NT2/D1 (cell line): Measurements from ENCODE around the gene SGSM2.

Source experiments
- DNase-seq: peaks from one replicate; pipeline ENCODE4 v3.0.0-alpha.2; 2011; ENCODE audit warnings: low read depth, low spot score
- H3K27me3 ChIP-seq: 2 replicates; pipeline ENCODE4 v1.6.0; 2011; ENCODE audit warnings: mild to moderate bottlenecking; ENCODE audit not compliant: insufficient read length, insufficient read depth
- H3K36me3 ChIP-seq: 2 replicates; pipeline ENCODE4 v1.6.1; 2011; ENCODE audit warnings: mild to moderate bottlenecking, low read length, mixed read lengths; ENCODE audit not compliant: insufficient read depth, insufficient read length
- H3K4me1 ChIP-seq: 2 replicates; pipeline ENCODE4 v1.5.1; 2011; ENCODE audit not compliant: insufficient read depth, insufficient read length
- H3K4me3 ChIP-seq: 2 replicates; pipeline ENCODE4 v1.5.1; 2011; ENCODE audit warnings: low read depth; ENCODE audit not compliant: insufficient read length
- H3K9ac ChIP-seq: 2 replicates; pipeline ENCODE4 v1.6.0; 2011; ENCODE audit warnings: low read depth; ENCODE audit not compliant: insufficient read length
- H3K9me3 ChIP-seq: 2 replicates; pipeline ENCODE4 v1.5.1; 2011; ENCODE audit warnings: mild to moderate bottlenecking, low read length; ENCODE audit not compliant: insufficient read depth
- SUZ12 ChIP-seq: IDR thresholded peaks from 2 replicates; pipeline ENCODE4 v1.6.1; 2011; ENCODE audit not compliant: insufficient read length, insufficient read depth; ENCODE audit errors: extremely low read depth
- YY1 ChIP-seq: IDR thresholded peaks from 2 replicates; pipeline ENCODE4 v1.6.1; 2011; ENCODE audit not compliant: insufficient read length, insufficient read depth
- ZNF274 ChIP-seq: IDR thresholded peaks from 2 replicates; pipeline ENCODE4 v1.6.1; 2011; ENCODE audit warnings: mild to moderate bottlenecking, low read depth, low read length

The SGSM2 gene

DNA sequence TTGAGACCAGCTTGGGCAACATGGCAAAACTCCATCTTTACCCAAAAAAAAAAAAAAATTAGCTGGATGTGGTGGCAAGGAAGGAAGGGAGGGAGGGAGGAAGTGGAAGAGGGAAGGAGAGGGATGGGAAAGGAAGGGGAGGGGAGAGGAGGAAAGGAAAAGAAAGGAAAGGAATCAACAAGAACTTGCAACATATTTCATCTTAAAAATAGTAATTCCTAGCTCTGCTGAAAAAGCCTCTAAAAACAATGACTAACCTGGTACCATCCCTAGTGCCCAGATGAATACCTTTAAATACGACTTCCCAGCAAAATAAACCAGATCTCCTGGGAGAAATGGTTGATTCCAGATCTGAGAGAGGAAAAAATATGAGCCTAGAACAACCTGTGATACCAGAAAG, 90.6 kb downstream of the SGSM2 start:
- Histone ChIP-seq H3K27me3 (no peaks in the 10 kb centered on the region), H3K9ac (no peak overlapping the region), H3K36me3 (peaks cover 30% of the 10 kb centered on the region), H3K9me3 (no peaks in the 10 kb centered on the region), H3K4me1 (no peaks in the 10 kb centered on the region), H3K4me3 (no peak overlapping the region)
- DNase-seq = no peak
- no peak for TF ChIP-seq ZNF274
- no peak for TF ChIP-seq SUZ12
- no peak for TF ChIP-seq YY1
